Neural cell (in vitro differentiated cells): ENCODE results near the gene TMPRSS3. TPM values are rescaled to one million over a fixed set of nuclear protein-coding genes. Genes with fewer than 3 reads are reported as not detected.

Source experiments
- H2AFZ ChIP-seq: fragments of 200-600, 300-800 bp; sonication (generic), shearing (Covaris generic); 2 replicates; pipeline ENCODE4 v1.6.0; 2014; ENCODE audit warnings: low read depth, mild to moderate bottlenecking, antibody characterized with exemption, low read length, moderate library complexity
- H3F3A ChIP-seq: fragments of 200-600 bp; shearing (Covaris generic); 2 replicates; pipeline ENCODE4 v1.6.1; 2016; ENCODE audit warnings: mild to moderate bottlenecking, moderate library complexity, mixed read lengths, antibody characterized with exemption, low read length; ENCODE audit not compliant: insufficient read depth, poor library complexity, severe bottlenecking
- H3K27ac ChIP-seq: fragments of 200-600, 300-800 bp; sonication (generic), shearing (Covaris generic); 2 replicates; pipeline ENCODE4 v1.5.1; 2014; ENCODE audit warnings: mild to moderate bottlenecking, low read length, moderate library complexity
- H3K27me3 ChIP-seq: fragments of 300-800, 200-600 bp; sonication (generic), shearing (Covaris generic); 2 replicates; pipeline ENCODE4 v1.6.0; 2014; ENCODE audit warnings: mild to moderate bottlenecking, low read depth, low read length, moderate library complexity; ENCODE audit not compliant: insufficient read depth
- H3K36me3 ChIP-seq: fragments of 300-800, 200-600 bp; sonication (generic), shearing (Covaris generic); 2 replicates; pipeline ENCODE4 v1.5.1; 2014; ENCODE audit warnings: mild to moderate bottlenecking, antibody characterized with exemption, low read length, moderate library complexity; ENCODE audit not compliant: insufficient read depth
- H3K4me2 ChIP-seq: fragments of 300-800, 200-600 bp; sonication (generic), shearing (Covaris generic); 2 replicates; pipeline ENCODE4 v1.6.0; 2014; ENCODE audit warnings: mild to moderate bottlenecking, low read length
- H3K4me3 ChIP-seq: fragments of 300-800, 200-600 bp; sonication (generic), shearing (Covaris generic); 2 replicates; pipeline ENCODE4 v1.5.1; 2014; ENCODE audit warnings: mild to moderate bottlenecking, low read length, moderate library complexity
- H3K79me2 ChIP-seq: fragments of 200-600 bp; shearing (Covaris generic); replicated peaks from 2 replicates; pipeline ENCODE4 v1.6.0; 2014; ENCODE audit warnings: mild to moderate bottlenecking, low read length, moderate library complexity; ENCODE audit not compliant: insufficient read depth
- H3K9ac ChIP-seq: fragments of 300-800, 200-600 bp; sonication (generic), shearing (Covaris generic); 2 replicates; pipeline ENCODE4 v1.6.1; 2016; ENCODE audit warnings: mild to moderate bottlenecking, low read length, mixed read lengths
- H3K9me2 ChIP-seq: fragments of 200-600 bp; shearing (Covaris generic); 2 replicates; pipeline ENCODE4 v1.6.1; 2016; ENCODE audit warnings: mild to moderate bottlenecking, low read length, mixed read lengths; ENCODE audit not compliant: insufficient read depth
- H3K9me3 ChIP-seq: fragments of 200-600, 300-800 bp; sonication (generic), shearing (Covaris generic); 2 replicates; pipeline ENCODE4 v1.6.1; 2016; ENCODE audit warnings: mild to moderate bottlenecking, mixed run types, low read length, moderate library complexity, mixed read lengths
- H4K20me1 ChIP-seq: fragments of 200-600 bp; shearing (Covaris generic); 2 replicates; pipeline ENCODE4 v1.6.1; 2016; ENCODE audit warnings: mild to moderate bottlenecking, mixed run types; ENCODE audit not compliant: insufficient read depth
- EP300 ChIP-seq: fragments of 450-650 bp; conservative IDR thresholded peaks from 2 replicates; pipeline ENCODE4 v1.6.1; 2014; ENCODE audit warnings: antibody characterized with exemption, mild to moderate bottlenecking, moderate library complexity; ENCODE audit not compliant: poor library complexity, severe bottlenecking
- EZH2 ChIP-seq: fragments of 200-600, 300-800 bp; shearing (Covaris generic), sonication (generic); IDR thresholded peaks from 2 replicates; pipeline ENCODE4 v1.6.1; 2014; ENCODE audit warnings: antibody characterized with exemption, low read length, borderline replicate concordance, mild to moderate bottlenecking; ENCODE audit not compliant: insufficient read depth, poor library complexity, severe bottlenecking
- MXI1 ChIP-seq: fragments of 450-650 bp; conservative IDR thresholded peaks from 2 replicates; pipeline ENCODE4 v1.6.1; 2014; ENCODE audit warnings: antibody characterized with exemption, mild to moderate bottlenecking; ENCODE audit not compliant: poor library complexity, severe bottlenecking
- POLR2AphosphoS5 ChIP-seq: IDR thresholded peaks from 2 replicates; pipeline ENCODE4 v1.6.1; 2012
- RAD21 ChIP-seq: fragments of 450-650 bp; conservative IDR thresholded peaks from 2 replicates; pipeline ENCODE4 v1.6.1; 2014; ENCODE audit warnings: antibody characterized with exemption, mild to moderate bottlenecking, moderate library complexity
- SMC3 ChIP-seq: fragments of 450-650 bp; conservative IDR thresholded peaks from 2 replicates; pipeline ENCODE4 v1.6.1; 2014; ENCODE audit warnings: antibody characterized with exemption, mild to moderate bottlenecking, moderate library complexity; ENCODE audit not compliant: poor library complexity
- TAF1 ChIP-seq: IDR thresholded peaks from 2 replicates; pipeline ENCODE4 v1.6.1; 2012; ENCODE audit warnings: low read depth
- polyA minus RNA-seq: library from RNA; depleted of rRNA, polyadenylated mRNA; stranded (reverse); fragments of >200 nt; gene quantifications from 2 replicates; pipeline ENCODE4 v1.2.3, GENCODE V29; 2014
- polyA plus RNA-seq: library from polyadenylated mRNA; depleted of rRNA; stranded (reverse); fragments of >200 nt; gene quantifications from 2 replicates; pipeline ENCODE4 v1.2.3, GENCODE V29; 2014
- TF ChIP-seq, protein P1 (sequence below): fragments of 450-650 bp; IDR thresholded peaks from 2 replicates; pipeline ENCODE4 v1.5.1; 2014; ENCODE audit warnings: antibody characterized with exemption, mild to moderate bottlenecking, moderate library complexity; ENCODE audit not compliant: poor library complexity, severe bottlenecking
- TF ChIP-seq, protein P2 (sequence below): IDR thresholded peaks from 2 replicates; pipeline ENCODE4 v1.6.1; 2012; ENCODE audit warnings: borderline replicate concordance

The TMPRSS3 gene
- polyA plus RNA-seq, result 0.12 TPM in 1 of 2 replicates, not detected in the other
- not detected in 2 replicates for polyA minus RNA-seq

DNA sequence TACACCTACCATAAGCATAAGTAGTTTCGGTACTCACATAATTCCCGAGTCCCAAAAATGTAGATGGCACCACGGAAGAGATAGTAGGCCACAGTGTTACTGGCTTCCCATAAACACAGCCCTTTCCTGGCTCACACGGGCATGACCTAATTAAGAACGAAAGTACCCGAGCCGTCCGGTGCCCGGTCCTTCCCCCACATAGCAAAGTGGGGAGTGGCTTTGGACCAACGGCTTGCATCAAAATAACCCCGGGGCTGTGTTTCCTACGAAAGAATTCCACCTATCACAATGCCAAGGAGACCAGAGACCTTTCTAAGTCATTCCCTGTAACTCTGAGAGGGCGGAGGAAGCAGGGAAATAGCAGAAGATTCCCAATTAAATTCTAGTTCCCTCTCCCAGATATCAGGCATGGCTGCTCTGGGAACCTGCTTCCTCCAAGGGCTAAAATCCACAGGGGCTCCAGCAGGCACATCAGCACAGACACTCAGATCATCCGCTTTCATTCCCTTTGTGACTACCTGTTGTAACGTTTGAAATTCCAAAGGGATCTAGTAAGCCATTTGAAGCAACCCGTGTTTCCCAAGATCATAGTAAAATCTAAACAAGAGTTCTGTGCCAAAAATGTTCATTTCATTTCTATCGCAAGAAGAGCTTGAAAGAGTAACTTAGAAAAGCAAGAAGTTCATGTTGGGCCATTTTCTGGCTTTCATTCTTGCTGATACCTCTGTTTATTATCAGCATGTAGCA is at the start of gene TMPRSS3:
TSS of gene TMPRSS3 (minus strand) at position 148 of the 747 bp plus-strand sequence. CDS start 635 bp downstream, outside the sequence.
- no peak within 1 kb of the TSS for H3K4me2 ChIP-seq

DNA sequence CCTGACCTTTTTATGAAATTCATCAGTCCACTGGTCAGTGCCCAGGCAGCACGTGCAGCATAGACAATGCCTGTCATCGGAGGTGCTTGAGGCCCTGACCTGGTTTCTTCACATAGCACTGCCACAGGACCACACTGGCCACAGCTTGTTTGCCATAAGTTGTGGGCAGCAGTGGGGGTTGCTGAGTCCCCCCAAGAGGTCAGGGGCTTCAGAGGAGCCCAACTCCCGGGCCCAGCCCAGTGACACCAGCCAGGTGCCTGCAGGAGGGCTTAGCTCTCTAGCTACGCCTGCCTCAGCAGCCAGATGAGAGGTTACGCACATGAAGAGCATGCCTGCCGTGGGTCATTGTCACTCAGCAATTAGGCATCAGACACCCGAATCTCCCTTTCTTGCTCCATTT is 49.5 kb upstream of the TMPRSS3 start:
- H3K36me3 ChIP-seq, result no peaks in the 10 kb centered on the region
- H3K79me2 ChIP-seq, result no peaks in the 10 kb centered on the region
- no peak overlapping the region for H3K9ac ChIP-seq
- no peak overlapping the region for H3K4me2 ChIP-seq
- H3K27ac ChIP-seq, result no peak overlapping the region
- H2AFZ ChIP-seq, result no peak overlapping the region
- H3F3A ChIP-seq, result no peaks in the 10 kb centered on the region
- no peaks in the 10 kb centered on the region for H3K27me3 ChIP-seq
- no peaks in the 10 kb centered on the region for H4K20me1 ChIP-seq
- H3K9me2 ChIP-seq, result no peaks in the 10 kb centered on the region
- H3K4me3 ChIP-seq, result no peak overlapping the region
- TF ChIP-seq SMC3, result no peak
- H3K9me3 ChIP-seq, result no peaks in the 10 kb centered on the region

More for the DNA sequence above, at the start of gene TMPRSS3:
- Histone ChIP-seq H3K36me3 (no peaks in the 10 kb centered on the region), H3K27me3 (no peaks in the 10 kb centered on the region), H4K20me1 (no peaks in the 10 kb centered on the region), H3K79me2 (no peaks in the 10 kb centered on the region), H2AFZ (no peak within 1 kb of the TSS), H3F3A (no peaks in the 10 kb centered on the region), H3K27ac (no peak within 1 kb of the TSS), H3K4me3 (no peak within 1 kb of the TSS), H3K9me3 (no peaks in the 10 kb centered on the region), H3K9me2 (no peaks in the 10 kb centered on the region), H3K9ac (no peak within 1 kb of the TSS)
- TF ChIP-seq, protein P1, sequence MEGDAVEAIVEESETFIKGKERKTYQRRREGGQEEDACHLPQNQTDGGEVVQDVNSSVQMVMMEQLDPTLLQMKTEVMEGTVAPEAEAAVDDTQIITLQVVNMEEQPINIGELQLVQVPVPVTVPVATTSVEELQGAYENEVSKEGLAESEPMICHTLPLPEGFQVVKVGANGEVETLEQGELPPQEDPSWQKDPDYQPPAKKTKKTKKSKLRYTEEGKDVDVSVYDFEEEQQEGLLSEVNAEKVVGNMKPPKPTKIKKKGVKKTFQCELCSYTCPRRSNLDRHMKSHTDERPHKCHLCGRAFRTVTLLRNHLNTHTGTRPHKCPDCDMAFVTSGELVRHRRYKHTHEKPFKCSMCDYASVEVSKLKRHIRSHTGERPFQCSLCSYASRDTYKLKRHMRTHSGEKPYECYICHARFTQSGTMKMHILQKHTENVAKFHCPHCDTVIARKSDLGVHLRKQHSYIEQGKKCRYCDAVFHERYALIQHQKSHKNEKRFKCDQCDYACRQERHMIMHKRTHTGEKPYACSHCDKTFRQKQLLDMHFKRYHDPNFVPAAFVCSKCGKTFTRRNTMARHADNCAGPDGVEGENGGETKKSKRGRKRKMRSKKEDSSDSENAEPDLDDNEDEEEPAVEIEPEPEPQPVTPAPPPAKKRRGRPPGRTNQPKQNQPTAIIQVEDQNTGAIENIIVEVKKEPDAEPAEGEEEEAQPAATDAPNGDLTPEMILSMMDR, result no peak
- no peak for TF ChIP-seq TAF1
- TF ChIP-seq, protein P2, sequence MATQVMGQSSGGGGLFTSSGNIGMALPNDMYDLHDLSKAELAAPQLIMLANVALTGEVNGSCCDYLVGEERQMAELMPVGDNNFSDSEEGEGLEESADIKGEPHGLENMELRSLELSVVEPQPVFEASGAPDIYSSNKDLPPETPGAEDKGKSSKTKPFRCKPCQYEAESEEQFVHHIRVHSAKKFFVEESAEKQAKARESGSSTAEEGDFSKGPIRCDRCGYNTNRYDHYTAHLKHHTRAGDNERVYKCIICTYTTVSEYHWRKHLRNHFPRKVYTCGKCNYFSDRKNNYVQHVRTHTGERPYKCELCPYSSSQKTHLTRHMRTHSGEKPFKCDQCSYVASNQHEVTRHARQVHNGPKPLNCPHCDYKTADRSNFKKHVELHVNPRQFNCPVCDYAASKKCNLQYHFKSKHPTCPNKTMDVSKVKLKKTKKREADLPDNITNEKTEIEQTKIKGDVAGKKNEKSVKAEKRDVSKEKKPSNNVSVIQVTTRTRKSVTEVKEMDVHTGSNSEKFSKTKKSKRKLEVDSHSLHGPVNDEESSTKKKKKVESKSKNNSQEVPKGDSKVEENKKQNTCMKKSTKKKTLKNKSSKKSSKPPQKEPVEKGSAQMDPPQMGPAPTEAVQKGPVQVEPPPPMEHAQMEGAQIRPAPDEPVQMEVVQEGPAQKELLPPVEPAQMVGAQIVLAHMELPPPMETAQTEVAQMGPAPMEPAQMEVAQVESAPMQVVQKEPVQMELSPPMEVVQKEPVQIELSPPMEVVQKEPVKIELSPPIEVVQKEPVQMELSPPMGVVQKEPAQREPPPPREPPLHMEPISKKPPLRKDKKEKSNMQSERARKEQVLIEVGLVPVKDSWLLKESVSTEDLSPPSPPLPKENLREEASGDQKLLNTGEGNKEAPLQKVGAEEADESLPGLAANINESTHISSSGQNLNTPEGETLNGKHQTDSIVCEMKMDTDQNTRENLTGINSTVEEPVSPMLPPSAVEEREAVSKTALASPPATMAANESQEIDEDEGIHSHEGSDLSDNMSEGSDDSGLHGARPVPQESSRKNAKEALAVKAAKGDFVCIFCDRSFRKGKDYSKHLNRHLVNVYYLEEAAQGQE, result no peak
- TF ChIP-seq EP300, result no peak
- no peak for TF ChIP-seq RAD21
- TF ChIP-seq POLR2AphosphoS5, result no peak
- no peak for TF ChIP-seq EZH2

DNA sequence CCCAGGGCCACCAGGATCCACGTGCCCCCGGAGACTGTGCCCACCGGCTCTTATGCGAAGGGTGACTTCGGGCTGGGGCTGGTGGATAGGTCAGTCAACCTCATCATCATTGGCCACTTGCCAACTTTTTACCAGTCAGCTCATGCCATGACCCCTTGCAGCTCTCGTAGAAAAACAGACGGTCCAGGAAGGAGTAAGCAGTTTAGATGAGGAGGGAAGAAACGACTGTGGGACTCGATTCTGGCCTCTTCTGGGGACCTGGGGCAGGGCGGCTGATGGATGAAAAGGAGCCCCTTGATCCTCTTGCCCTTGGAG is 48.9 kb upstream of the TMPRSS3 start:
- no peak overlapping the region for H2AFZ ChIP-seq
- H3K4me2 ChIP-seq, result no peak overlapping the region
- no peak overlapping the region for H3K4me3 ChIP-seq
- H3K27ac ChIP-seq, result no peak overlapping the region
- H3K27me3 ChIP-seq, result no peaks in the 10 kb centered on the region
- H3F3A ChIP-seq, result no peaks in the 10 kb centered on the region
- H3K9me3 ChIP-seq, result no peaks in the 10 kb centered on the region
- TF ChIP-seq POLR2AphosphoS5 (no peak), EZH2 (no peak), TAF1 (no peak), SMC3 (no peak), EP300 (no peak), MXI1 (no peak), RAD21 (no peak)
- TF ChIP-seq, protein P1, result no peak
- TF ChIP-seq, protein P2, result no peak
- no peaks in the 10 kb centered on the region for H3K79me2 ChIP-seq
- H3K9me2 ChIP-seq, result no peaks in the 10 kb centered on the region
- no peaks in the 10 kb centered on the region for H4K20me1 ChIP-seq
- no peaks in the 10 kb centered on the region for H3K36me3 ChIP-seq
- no peak overlapping the region for H3K9ac ChIP-seq
